ENCODE measurements around the gene RASSF10.

Gene RASSF10

GRCh38 chr11:13051257-13051656, 42.1 kb downstream of the RASSF10 start:
- Mint-ChIP-seq H3K9me3 (no peaks in the 10 kb centered on the region), H3K27me3 (peaks cover 20% of the 10 kb centered on the region), H3K4me3 (no peak overlapping the region), H3K4me1 (peaks cover 6% of the 10 kb centered on the region), H3K27ac (no peak overlapping the region)
- DNase-seq (no peak), ATAC-seq (no peak)

- Mint-ChIP-seq H3K4me1 (peaks cover 6% of the 10 kb centered on the region), H3K27me3 (peaks cover 20% of the 10 kb centered on the region), H3K4me3 (no peak overlapping the region), H3K27ac (no peak overlapping the region), H3K9me3 (no peaks in the 10 kb centered on the region)
- ATAC-seq (no peak), DNase-seq (no peak)
Observed at GRCh38 chr11:13052130-13052571, 43.0 kb downstream of the RASSF10 start.

GRCh38 chr11:13053255-13053917, 44.3 kb downstream of the RASSF10 start:
- no peak for ATAC-seq
- H3K27ac Mint-ChIP-seq = no peak overlapping the region
- no peak overlapping the region for H3K4me3 Mint-ChIP-seq
- peaks cover 20% of the 10 kb centered on the region for H3K27me3 Mint-ChIP-seq
- peaks cover 6% of the 10 kb centered on the region for H3K4me1 Mint-ChIP-seq
- DNase-seq = no peak
- H3K9me3 Mint-ChIP-seq = no peaks in the 10 kb centered on the region

- Mint-ChIP-seq H3K27ac (no peak overlapping the region), H3K27me3 (peaks cover 20% of the 10 kb centered on the region), H3K4me1 (peaks cover 6% of the 10 kb centered on the region), H3K4me3 (no peak overlapping the region), H3K9me3 (no peaks in the 10 kb centered on the region)
- no peak for ATAC-seq
- DNase-seq = no peak
Observed at GRCh38 chr11:13054278-13054677, 45.2 kb downstream of the RASSF10 start.

- H3K27ac Mint-ChIP-seq = peak overlapping the region in 1 of 2 donors; percentile 13
- H3K27me3 Mint-ChIP-seq = peaks cover 20% of the 10 kb centered on the region
- peak; percentile 81 for ATAC-seq
- H3K4me3 Mint-ChIP-seq = no peak overlapping the region
- no peak for DNase-seq
- H3K9me3 Mint-ChIP-seq = no peaks in the 10 kb centered on the region
- peaks cover 6% of the 10 kb centered on the region for H3K4me1 Mint-ChIP-seq
Observed at GRCh38 chr11:13055200-13055599, 46.1 kb downstream of the RASSF10 start.

GRCh38 chr11:13061294-13061990, 52.3 kb downstream of the RASSF10 start:
- H3K4me1 Mint-ChIP-seq = no peaks in the 10 kb centered on the region
- no peak overlapping the region for H3K27ac Mint-ChIP-seq
- peaks cover 27% of the 10 kb centered on the region for H3K27me3 Mint-ChIP-seq
- ATAC-seq (no peak), DNase-seq (no peak)
- H3K9me3 Mint-ChIP-seq = peaks cover 0 to 13% of the 10 kb centered on the region in 2 donors
- no peak overlapping the region for H3K4me3 Mint-ChIP-seq

Data from stimulated activated naive CD8-positive, alpha-beta T cell treated with anti-CD3 and anti-CD28 coated beads, Interleukin-15, amount 100 ng/mL, for 72 hours (primary cell).